OCI-LY1 (cell line): ENCODE results near the gene BCL2L13.

Source experiments
- H2AFZ ChIP-seq: fragments of 200-600 bp; sonication (generic), shearing (Covaris generic); 2 replicates; pipeline ENCODE4 v1.6.0; 2014; ENCODE audit warnings: antibody characterized with exemption, mild to moderate bottlenecking, low read length
- H3F3A ChIP-seq: fragments of 200-600 bp; sonication (generic), shearing (Covaris generic); 2 replicates; pipeline ENCODE4 v1.6.0; 2014; ENCODE audit warnings: mild to moderate bottlenecking, antibody characterized with exemption, low read length, moderate library complexity; ENCODE audit not compliant: insufficient read depth
- H3K27ac ChIP-seq: fragments of 200-600 bp; sonication (generic); 2 replicates; pipeline ENCODE4 v1.5.1; 2014; ENCODE audit warnings: low read length, mixed run types, mild to moderate bottlenecking, low read depth; ENCODE audit not compliant: poor library complexity, severe bottlenecking
- H3K27me3 ChIP-seq: fragments of 200-600 bp; sonication (generic); 2 replicates; pipeline ENCODE4 v1.6.0; 2014; ENCODE audit warnings: antibody characterized with exemption, mild to moderate bottlenecking, low read length, moderate library complexity; ENCODE audit not compliant: insufficient read depth
- H3K36me3 ChIP-seq: fragments of 200-600 bp; sonication (generic); 2 replicates; pipeline ENCODE4 v1.6.1; 2014; ENCODE audit warnings: mild to moderate bottlenecking, antibody characterized with exemption, low read length, moderate library complexity, mixed read lengths; ENCODE audit not compliant: insufficient read depth
- H3K4me1 ChIP-seq: fragments of 200-600 bp; sonication (generic); 2 replicates; pipeline ENCODE4 v1.5.1; 2014; ENCODE audit warnings: mild to moderate bottlenecking, low read length, moderate library complexity; ENCODE audit not compliant: insufficient read depth, severe bottlenecking
- H3K4me2 ChIP-seq: fragments of 200-600 bp; sonication (generic), shearing (Covaris generic); 2 replicates; pipeline ENCODE4 v1.6.1; 2014; ENCODE audit warnings: low read length
- H3K4me3 ChIP-seq: fragments of 200-600 bp; sonication (generic); 2 replicates; pipeline ENCODE4 v1.5.1; 2014; ENCODE audit warnings: low read length, low read depth, mild to moderate bottlenecking, mixed read lengths; ENCODE audit not compliant: poor library complexity, severe bottlenecking
- H3K79me2 ChIP-seq: fragments of 200-600 bp; shearing (Covaris generic); 2 replicates; pipeline ENCODE4 v1.6.1; 2016; ENCODE audit warnings: mixed run types, low read length, mixed read lengths; ENCODE audit not compliant: insufficient read depth
- H3K9ac ChIP-seq: fragments of 200-600 bp; sonication (generic), shearing (Covaris generic); 2 replicates; pipeline ENCODE4 v1.6.1; 2014; ENCODE audit warnings: mild to moderate bottlenecking, low read length, mixed read lengths
- H3K9me2 ChIP-seq: fragments of 200-600 bp; sonication (generic), shearing (Covaris generic); 2 replicates; pipeline ENCODE4 v1.6.1; 2014; ENCODE audit warnings: low read depth, mild to moderate bottlenecking, low read length, mixed read lengths
- H3K9me3 ChIP-seq: fragments of 200-600 bp; shearing (Covaris generic); 2 replicates; pipeline ENCODE4 v1.6.1; 2014; ENCODE audit warnings: low read length, mixed read lengths
- H4K20me1 ChIP-seq: fragments of 200-600 bp; sonication (generic), shearing (Covaris generic); 2 replicates; pipeline ENCODE4 v1.6.0; 2016; ENCODE audit warnings: mild to moderate bottlenecking, low read length; ENCODE audit not compliant: insufficient read depth
- CTCF ChIP-seq: fragments of 200-600 bp; sonication (generic), shearing (Covaris generic); IDR thresholded peaks from 2 replicates; pipeline ENCODE4 v1.5.1; 2017; ENCODE audit warnings: mild to moderate bottlenecking, antibody characterized with exemption, low read length, moderate library complexity, mixed read lengths
- EZH2 ChIP-seq: fragments of 200-600 bp; sonication (generic), shearing (Covaris generic); IDR thresholded peaks from 2 replicates; pipeline ENCODE4 v1.8.0; 2017; ENCODE audit warnings: borderline replicate concordance, mixed run types, mild to moderate bottlenecking, antibody characterized with exemption, low read length, moderate library complexity, mixed read lengths

The BCL2L13 gene

GRCh38 chr22:17678817-17679385, 40.3 kb downstream of the BCL2L13 start:
- no peaks in the 10 kb centered on the region for H3K27me3 ChIP-seq
- no peak for TF ChIP-seq EZH2
- TF ChIP-seq CTCF, result no peak
- H3K79me2 ChIP-seq, result 0 out of 2 replicates have a peak, but pooled peaks cover 5% of the 10 kb centered on the region
- no peak overlapping the region for H3K4me3 ChIP-seq
- no peaks in the 10 kb centered on the region for H4K20me1 ChIP-seq
- no peaks in the 10 kb centered on the region for H3K4me1 ChIP-seq
- H3K9me3 ChIP-seq, result no peaks in the 10 kb centered on the region
- H3K27ac ChIP-seq, result no peak overlapping the region
- H3K4me2 ChIP-seq, result no peak overlapping the region
- no peak overlapping the region for H3K9ac ChIP-seq
- H2AFZ ChIP-seq, result no peak overlapping the region
- H3K36me3 ChIP-seq, result peaks cover 6% of the 10 kb centered on the region; the same call in 1 of the 2 replicates
- H3F3A ChIP-seq, result peaks cover 3% of the 10 kb centered on the region; the same call in 1 of the 2 replicates
- H3K9me2 ChIP-seq, result no peaks in the 10 kb centered on the region

- Histone ChIP-seq H3K4me1 (no peaks in the 10 kb centered on the region), H3K36me3 (peaks cover 20% of the 10 kb centered on the region), H3K4me3 (no peak overlapping the region), H3K27me3 (no peaks in the 10 kb centered on the region), H3K9me3 (no peaks in the 10 kb centered on the region), H4K20me1 (no peaks in the 10 kb centered on the region), H3K79me2 (0 out of 2 replicates have a peak, but pooled peaks cover 3% of the 10 kb centered on the region), H3F3A (peaks cover 3% of the 10 kb centered on the region; the same call in 1 of the 2 replicates), H2AFZ (no peak overlapping the region), H3K4me2 (no peak overlapping the region), H3K27ac (no peak overlapping the region), H3K9ac (no peak overlapping the region), H3K9me2 (no peaks in the 10 kb centered on the region)
- TF ChIP-seq EZH2 (no peak), CTCF (no peak)
Observed at GRCh38 chr22:17684245-17684644, 45.7 kb downstream of the BCL2L13 start.

GRCh38 chr22:17692841-17693240, 54.3 kb downstream of the BCL2L13 start:
- Histone ChIP-seq H3K27me3 (no peaks in the 10 kb centered on the region), H3K36me3 (peaks cover 43% of the 10 kb centered on the region), H3K4me3 (no peak overlapping the region), H4K20me1 (no peaks in the 10 kb centered on the region), H3K9me3 (no peaks in the 10 kb centered on the region), H3K4me2 (no peak overlapping the region), H2AFZ (no peak overlapping the region), H3K4me1 (no peaks in the 10 kb centered on the region), H3K9ac (no peak overlapping the region), H3K79me2 (no peaks in the 10 kb centered on the region), H3F3A (no peaks in the 10 kb centered on the region), H3K27ac (no peak overlapping the region), H3K9me2 (no peaks in the 10 kb centered on the region)
- TF ChIP-seq CTCF, result no peak
- no peak for TF ChIP-seq EZH2
